DOHH2 (cell line): ENCODE data around the gene RFX4.

Experiments
- EZH2phosphoT487 ChIP-seq: fragments of 200-600 bp; sonication (generic); IDR thresholded peaks from 2 replicates; pipeline ENCODE4 v1.6.1; 2017; ENCODE audit warnings: borderline replicate concordance, mild to moderate bottlenecking, antibody characterized with exemption, low read length, moderate library complexity, mixed read lengths
- TF ChIP-seq, protein P1 (sequence below): fragments of 200-600 bp; sonication (generic); IDR thresholded peaks from one replicate; pipeline ENCODE4 v1.5.1; 2014; ENCODE audit warnings: antibody characterized with exemption, mild to moderate bottlenecking, low read depth, low read length; ENCODE audit not compliant: poor library complexity, severe bottlenecking

- TF ChIP-seq, protein P1, sequence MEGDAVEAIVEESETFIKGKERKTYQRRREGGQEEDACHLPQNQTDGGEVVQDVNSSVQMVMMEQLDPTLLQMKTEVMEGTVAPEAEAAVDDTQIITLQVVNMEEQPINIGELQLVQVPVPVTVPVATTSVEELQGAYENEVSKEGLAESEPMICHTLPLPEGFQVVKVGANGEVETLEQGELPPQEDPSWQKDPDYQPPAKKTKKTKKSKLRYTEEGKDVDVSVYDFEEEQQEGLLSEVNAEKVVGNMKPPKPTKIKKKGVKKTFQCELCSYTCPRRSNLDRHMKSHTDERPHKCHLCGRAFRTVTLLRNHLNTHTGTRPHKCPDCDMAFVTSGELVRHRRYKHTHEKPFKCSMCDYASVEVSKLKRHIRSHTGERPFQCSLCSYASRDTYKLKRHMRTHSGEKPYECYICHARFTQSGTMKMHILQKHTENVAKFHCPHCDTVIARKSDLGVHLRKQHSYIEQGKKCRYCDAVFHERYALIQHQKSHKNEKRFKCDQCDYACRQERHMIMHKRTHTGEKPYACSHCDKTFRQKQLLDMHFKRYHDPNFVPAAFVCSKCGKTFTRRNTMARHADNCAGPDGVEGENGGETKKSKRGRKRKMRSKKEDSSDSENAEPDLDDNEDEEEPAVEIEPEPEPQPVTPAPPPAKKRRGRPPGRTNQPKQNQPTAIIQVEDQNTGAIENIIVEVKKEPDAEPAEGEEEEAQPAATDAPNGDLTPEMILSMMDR, result no peak
- no peak for TF ChIP-seq EZH2phosphoT487
Measured at GRCh38 chr12:106625976-106626375, 43.2 kb downstream of the RFX4 start.
